Adipose tissue (tissue), 3 donors: ENCODE measurements around the gene MAP3K7. TPM values are rescaled to one million over a fixed set of nuclear protein-coding genes. Genes with fewer than 3 reads are reported as not detected.

ENCODE experiments used
- H3K27ac ChIP-seq: one replicate; pipeline ENCODE4 v1.5.1; 2013; ENCODE audit warnings: low read depth, low read length
- WGBS, 3 donors: extraction: QIAGEN DNeasy Blood & Tissue Kit; methylation state at CpG; one replicate each; pipeline ENCODE4 v1.1.7; 2013; 5-methylcytosine and 5-hydroxymethylcytosine counted together
- polyA plus RNA-seq, 3 donors: library from polyadenylated mRNA; stranded (reverse); fragments of 200-250 nt; gene quantifications; one replicate each; pipeline ENCODE4 v1.2.3, GENCODE V29; 2013
- donor health status: healthy with polysubstance abuse.
- donor health status: Bipolar disorder and iron deficiency.
- donor health status: healthy.

Gene MAP3K7
- polyA plus RNA-seq, 3 donors, result 4.5 to 14.5 (median 10.1) TPM

GRCh38 chr6:90537723-90538258 lies 49.1 kb downstream of the MAP3K7 start:
- no peak overlapping the region for H3K27ac ChIP-seq
- 43 to 83% (median 48%) methylated on average over 3 of the region's 3 CpGs for WGBS, 3 donors

DNA sequence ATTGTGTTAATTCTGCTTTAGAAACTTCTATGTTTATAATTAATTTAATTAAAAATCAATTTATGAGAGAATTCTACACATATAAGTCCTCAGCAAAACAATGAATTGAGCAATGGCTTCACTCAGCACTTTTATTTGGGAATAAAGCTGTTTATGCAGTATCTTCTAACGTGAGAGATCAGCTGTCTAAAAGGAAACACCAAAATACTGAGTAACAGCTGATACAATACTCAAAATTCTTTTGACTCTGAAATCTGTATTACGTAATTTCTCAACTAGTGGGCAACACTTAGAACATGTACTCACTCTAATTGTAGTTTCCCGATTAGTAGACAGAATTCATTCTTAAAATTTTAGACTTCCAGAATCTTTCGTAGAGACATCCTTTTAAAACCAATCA lies 49.8 kb downstream of the MAP3K7 start:
- H3K27ac ChIP-seq, result no peak overlapping the region
- WGBS, 3 donors, result 67 to 85% (median 76%) methylated on average over 4 of the region's 4 CpGs

- WGBS, 3 donors, result 92 to 97% (median 97%) methylated on average over 4 of the region's 4 CpGs
- H3K27ac ChIP-seq, result no peak overlapping the region
These were observed 50.4 kb downstream of the MAP3K7 start for GRCh38 chr6:90536520-90536919.

GRCh38 chr6:90534337-90535025 lies 52.4 kb downstream of the MAP3K7 start:
- WGBS, 3 donors, result 94 to 95% (median 95%) methylated on average over 3 of the region's 3 CpGs
- H3K27ac ChIP-seq, result no peak overlapping the region

- no peak overlapping the region for H3K27ac ChIP-seq
- WGBS, 3 donors, result 88 to 93% (median 90%) methylated on average over 4 of the region's 4 CpGs
These were observed 53.1 kb downstream of the MAP3K7 start for GRCh38 chr6:90533615-90534336.

DNA sequence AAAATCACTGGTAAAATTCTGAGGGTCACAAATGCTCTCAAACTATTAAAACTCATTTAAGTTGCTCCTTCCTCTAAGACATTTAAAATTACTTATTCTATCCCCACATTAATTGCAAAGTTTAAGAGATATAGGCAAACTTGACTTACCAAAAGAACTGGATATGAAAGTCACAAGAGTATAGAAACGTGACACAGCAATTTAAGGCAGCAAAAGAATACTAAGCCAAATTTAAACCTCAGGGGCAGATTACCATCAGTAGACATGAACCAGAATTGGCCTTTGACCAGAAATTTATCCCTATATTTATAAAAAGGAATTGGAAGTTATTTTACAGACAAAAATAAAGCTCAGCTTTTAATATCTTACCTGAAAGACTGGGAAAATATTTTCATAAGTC lies 56.0 kb downstream of the MAP3K7 start:
- WGBS, 3 donors, result 62 to 76% (median 75%) methylated on average over 1 of the region's 1 CpG
- no peak overlapping the region for H3K27ac ChIP-seq

- WGBS, 3 donors, result 94 to 98% (median 98%) methylated on average over 4 of the region's 4 CpGs
- no peak overlapping the region for H3K27ac ChIP-seq
These were observed 61.5 kb downstream of the MAP3K7 start for GRCh38 chr6:90525421-90525820.

DNA sequence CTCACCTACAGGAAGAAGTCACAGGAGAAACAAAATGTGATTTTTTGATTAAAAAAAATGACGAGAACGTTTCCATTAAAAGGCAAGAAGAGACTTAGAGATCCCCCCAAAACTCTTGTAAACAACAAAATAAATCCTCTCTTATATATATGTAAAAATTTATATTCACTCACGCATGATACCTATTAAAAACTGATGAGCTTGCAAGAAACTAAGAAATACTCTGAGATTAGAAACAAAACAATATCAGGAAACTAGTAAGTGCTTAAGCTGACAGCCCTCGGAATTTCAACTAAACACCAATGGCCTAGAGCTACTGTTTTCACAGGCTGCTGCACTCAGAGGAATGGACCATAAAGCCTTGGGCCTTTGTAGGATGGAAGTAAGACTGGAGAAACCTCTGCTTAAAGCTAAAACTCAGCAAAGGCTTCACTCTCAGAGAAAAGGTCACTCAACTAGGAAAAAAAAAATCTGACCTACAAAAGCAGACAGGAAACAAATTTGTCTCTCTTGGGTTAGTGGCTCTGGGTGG lies 63.0 kb downstream of the MAP3K7 start:
- H3K27ac ChIP-seq, result no peak overlapping the region
- 80 to 90% (median 87%) methylated on average over 4 of the region's 4 CpGs for WGBS, 3 donors

- 92 to 97% (median 94%) methylated on average over 1 of the region's 1 CpG for WGBS, 3 donors
- no peak overlapping the region for H3K27ac ChIP-seq
These were observed 64.9 kb downstream of the MAP3K7 start for GRCh38 chr6:90521955-90522354.

GRCh38 chr6:90516074-90516660 lies 70.7 kb downstream of the MAP3K7 start:
- 83 to 92% (median 88%) methylated on average over 6 of the region's 6 CpGs for WGBS, 3 donors
- H3K27ac ChIP-seq, result no peak overlapping the region

DNA sequence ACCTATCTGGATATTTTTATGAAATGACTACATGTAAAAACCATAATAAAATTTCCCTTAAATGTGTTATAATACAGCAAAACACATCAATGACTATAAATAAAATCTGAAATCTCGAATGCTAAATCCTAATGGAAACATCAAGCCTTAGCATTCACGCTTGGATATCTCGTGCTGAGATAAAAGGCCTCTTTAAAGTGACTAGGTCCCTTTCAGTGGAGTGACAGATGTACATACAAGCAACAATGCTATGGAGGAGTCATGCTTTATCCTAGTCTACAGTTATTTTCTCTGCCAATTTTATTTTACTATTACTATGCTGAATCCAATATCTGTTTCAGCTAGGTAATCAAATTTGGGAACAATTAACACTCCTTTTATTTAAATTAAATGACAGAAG lies 72.4 kb downstream of the MAP3K7 start:
- H3K27ac ChIP-seq, result no peak overlapping the region
- 74 to 98% (median 80%) methylated on average over 3 of the region's 3 CpGs for WGBS, 3 donors

DNA sequence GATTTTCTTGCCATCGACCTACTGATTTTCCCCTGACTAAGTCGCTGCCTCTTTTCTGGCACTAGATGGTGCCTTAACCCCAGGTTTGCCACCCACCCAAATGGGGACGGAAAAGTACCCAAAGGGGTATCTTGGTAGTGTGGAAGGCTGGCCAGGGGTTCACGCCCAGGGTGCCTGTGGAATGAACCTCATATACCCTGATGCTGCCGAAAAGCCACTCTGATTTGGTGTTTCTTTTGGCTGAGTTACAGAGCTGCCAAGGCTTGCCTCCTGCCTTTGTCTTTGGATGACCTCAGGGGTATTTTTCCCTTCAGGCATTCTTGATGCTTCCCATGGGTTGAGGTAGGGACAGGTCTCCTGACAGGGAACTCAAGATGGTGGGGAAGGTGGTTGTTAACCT lies 78.1 kb downstream of the MAP3K7 start:
- no peak overlapping the region for H3K27ac ChIP-seq
- WGBS, 3 donors, result 77 to 84% (median 80%) methylated on average over 5 of the region's 5 CpGs

GRCh38 chr6:90502866-90503407 lies 83.9 kb downstream of the MAP3K7 start:
- H3K27ac ChIP-seq, result no peak overlapping the region
- 77 to 89% (median 84%) methylated on average over 3 of the region's 3 CpGs for WGBS, 3 donors

DNA sequence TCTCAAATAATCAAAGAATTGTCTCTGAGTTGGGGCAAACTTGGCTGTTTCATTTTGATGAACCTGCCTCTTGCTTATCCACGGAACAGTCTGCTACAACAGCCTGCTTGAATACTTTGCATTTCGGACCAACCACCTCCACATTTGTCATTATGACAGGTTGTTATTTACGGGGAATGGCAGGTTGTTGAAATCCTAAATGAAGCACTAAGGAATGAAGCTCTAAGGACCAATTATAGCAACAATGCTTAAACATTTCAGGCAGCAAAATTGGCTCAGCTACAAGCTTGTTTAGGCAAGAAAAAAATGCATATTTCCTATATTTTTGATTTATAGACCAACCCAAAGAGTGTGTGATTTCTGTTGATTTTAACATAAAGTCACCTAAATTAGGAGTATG lies 84.5 kb downstream of the MAP3K7 start:
- H3K27ac ChIP-seq, result no peak overlapping the region
- WGBS, 3 donors, result 77 to 91% (median 81%) methylated on average over 3 of the region's 3 CpGs

GRCh38 chr6:90500458-90500857 lies 86.4 kb downstream of the MAP3K7 start:
- 75 to 85% (median 82%) methylated on average over 9 of the region's 9 CpGs for WGBS, 3 donors
- H3K27ac ChIP-seq, result no peak overlapping the region

GRCh38 chr6:90497411-90497810 lies 89.5 kb downstream of the MAP3K7 start:
- no peak overlapping the region for H3K27ac ChIP-seq
- 85 to 90% (median 89%) methylated on average over 1 of the region's 1 CpG for WGBS, 3 donors

DNA sequence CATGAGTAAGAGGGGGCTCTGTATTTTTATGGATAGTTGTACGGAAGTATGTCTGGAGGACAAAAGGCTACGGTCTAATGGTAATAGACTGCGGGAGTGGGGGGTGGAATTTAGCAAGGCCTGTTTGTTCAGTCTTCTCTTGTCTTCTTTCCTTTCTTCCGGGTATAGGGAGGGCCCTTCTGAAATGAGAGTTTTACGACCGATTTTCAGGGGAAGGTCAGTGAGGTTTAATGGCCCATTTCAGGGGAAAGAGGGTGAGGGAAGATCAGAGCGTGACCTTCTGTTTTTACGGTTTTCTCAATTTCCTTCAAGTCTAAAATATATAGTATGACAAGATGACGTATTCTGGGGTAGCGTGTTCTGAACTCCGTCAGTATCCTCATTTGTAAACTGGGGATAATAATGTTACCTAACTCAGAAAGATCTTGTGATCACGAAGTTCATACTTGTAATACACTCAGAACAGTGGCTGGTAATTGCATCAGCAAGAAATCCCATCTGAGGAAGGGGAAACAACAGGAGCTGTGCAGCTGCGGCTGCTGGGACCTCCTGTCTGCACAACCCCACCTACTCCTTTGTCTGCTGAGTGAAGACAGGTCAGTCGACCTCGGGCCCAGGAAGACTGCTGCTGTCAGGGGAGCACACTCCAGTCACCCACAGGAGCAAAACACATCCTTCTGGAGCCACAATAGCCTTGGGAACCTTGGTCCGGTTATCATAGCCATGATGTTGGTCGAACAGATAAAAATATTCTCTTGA lies 90.4 kb downstream of the MAP3K7 start:
- H3K27ac ChIP-seq, result no peak overlapping the region
- WGBS, 3 donors, result 61 to 72% (median 61%) methylated on average over 17 of the region's 17 CpGs

DNA sequence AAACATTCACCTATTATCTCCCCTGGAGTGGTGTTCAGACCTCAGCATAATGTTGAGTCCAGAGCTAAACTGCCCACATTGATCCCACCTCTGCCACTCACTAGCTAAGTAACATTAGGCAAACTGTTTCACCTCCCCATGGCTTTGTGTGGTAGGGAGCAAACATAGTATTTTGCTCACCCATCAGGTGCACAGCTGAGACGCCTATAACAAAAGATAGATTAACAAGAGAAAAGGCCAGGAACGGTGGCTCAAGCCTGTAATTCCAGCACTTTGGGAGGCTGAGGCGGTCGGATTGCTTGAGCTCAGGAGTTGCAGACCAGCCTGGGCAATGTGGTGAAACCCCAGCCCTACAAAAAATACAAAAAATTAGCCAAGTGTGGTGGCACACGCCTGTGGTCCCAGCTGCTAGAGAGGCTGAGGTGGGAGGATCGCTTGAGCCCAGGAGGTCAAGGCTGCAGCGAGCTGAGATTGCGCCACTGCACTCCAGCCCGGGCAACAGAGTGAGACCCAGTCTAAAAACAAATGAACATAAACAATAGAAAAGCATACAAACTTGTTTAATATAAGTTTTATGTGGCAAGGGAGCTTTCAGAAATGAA lies 91.6 kb downstream of the MAP3K7 start:
- H3K27ac ChIP-seq, result no peak overlapping the region
- WGBS, 3 donors, result 84 to 91% (median 89%) methylated on average over 9 of the region's 9 CpGs
